Measurements from ENCODE around the gene TRIM64.
"Not testable (repeated sequence)": the region's sequence is repeated elsewhere in the genome, so short reads cannot be mapped to it uniquely, and the experiment has no call there.

DNA sequence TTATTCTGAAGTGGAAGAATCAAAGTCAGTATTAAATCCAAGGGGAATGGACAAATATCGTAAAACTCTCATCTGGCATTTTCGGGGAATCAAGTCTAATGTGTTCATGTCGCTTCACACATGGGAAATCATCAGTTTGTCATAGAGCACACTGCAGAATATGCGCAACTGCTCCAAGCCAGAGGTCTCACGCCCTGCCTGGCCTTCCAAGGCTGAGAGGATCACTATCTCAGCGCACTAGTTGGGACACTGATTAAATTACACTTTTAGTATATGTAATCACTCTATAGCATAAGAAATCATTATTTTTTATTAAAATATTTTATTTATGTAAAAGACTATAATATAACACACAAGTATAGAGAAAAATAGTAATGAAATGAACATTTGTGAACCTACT, 5.0 kb upstream of the TRIM64 start:
- TF ChIP-seq EZH2 (IDR thresholded peaks at IDR 0.05; ENCODE audit: insufficient read depth, low read length): not testable (repeated sequence)
- TF ChIP-seq, protein P1, sequence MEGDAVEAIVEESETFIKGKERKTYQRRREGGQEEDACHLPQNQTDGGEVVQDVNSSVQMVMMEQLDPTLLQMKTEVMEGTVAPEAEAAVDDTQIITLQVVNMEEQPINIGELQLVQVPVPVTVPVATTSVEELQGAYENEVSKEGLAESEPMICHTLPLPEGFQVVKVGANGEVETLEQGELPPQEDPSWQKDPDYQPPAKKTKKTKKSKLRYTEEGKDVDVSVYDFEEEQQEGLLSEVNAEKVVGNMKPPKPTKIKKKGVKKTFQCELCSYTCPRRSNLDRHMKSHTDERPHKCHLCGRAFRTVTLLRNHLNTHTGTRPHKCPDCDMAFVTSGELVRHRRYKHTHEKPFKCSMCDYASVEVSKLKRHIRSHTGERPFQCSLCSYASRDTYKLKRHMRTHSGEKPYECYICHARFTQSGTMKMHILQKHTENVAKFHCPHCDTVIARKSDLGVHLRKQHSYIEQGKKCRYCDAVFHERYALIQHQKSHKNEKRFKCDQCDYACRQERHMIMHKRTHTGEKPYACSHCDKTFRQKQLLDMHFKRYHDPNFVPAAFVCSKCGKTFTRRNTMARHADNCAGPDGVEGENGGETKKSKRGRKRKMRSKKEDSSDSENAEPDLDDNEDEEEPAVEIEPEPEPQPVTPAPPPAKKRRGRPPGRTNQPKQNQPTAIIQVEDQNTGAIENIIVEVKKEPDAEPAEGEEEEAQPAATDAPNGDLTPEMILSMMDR (IDR thresholded peaks at IDR 0.05; ENCODE audit: insufficient read depth, low read depth, low read length): not testable (repeated sequence)
